IMR-90 (cell line): ENCODE measurements around the gene ZNF607. TPM values are rescaled to one million over a fixed set of nuclear protein-coding genes. Genes with fewer than 3 reads are reported as not detected.
"Not testable (repeated sequence)": the region's sequence is repeated elsewhere in the genome, so short reads cannot be mapped to it uniquely, and the experiment has no call there.

ENCODE experiments used
- ATAC-seq: fragments of 200-7000 bp; cut with Tn5 transposase; 2 replicates; pipeline ENCODE4 v1.9.1; 2020; ENCODE audit warnings: low read depth, mild to moderate bottlenecking, moderate library complexity
- BruUV-seq: library from RNA; stranded (reverse); fragments of 400-500 nt; replicated peaks from 2 replicates; lab custom pipeline; 2021; lab: Mats Ljungman, UMichigan
- CTCF ChIA-PET: fragments of 300-600 bp; formaldehyde crosslinking; extraction: SDS; loops from one replicate; lab custom pipeline; 2021; ENCODE audit warnings: antibody characterized with exemption; lab: Yijun Ruan, JAX
- POLR2A ChIA-PET: fragments of 300-600 bp; sonication (Branson Sonifier 250); formaldehyde crosslinking; loops from one replicate; lab custom pipeline; 2022; ENCODE audit warnings: antibody characterized with exemption; ENCODE audit not compliant: unreplicated experiment; lab: Charles Lee
- DNase-seq: peaks from one replicate; pipeline ENCODE4 v3.0.0; 2013
- H2AFZ ChIP-seq: replicated peaks from 2 replicates; pipeline ENCODE3; 2013; ENCODE audit warnings: low read length, mild to moderate bottlenecking; ENCODE audit not compliant: poor library complexity
- H2AK5ac ChIP-seq: 2 replicates; pipeline ENCODE4 v1.6.1; 2013; ENCODE audit warnings: low read depth, low read length, inconsistent platforms
- H2AK9ac ChIP-seq: replicated peaks from 2 replicates; pipeline ENCODE3; 2013; ENCODE audit warnings: mild to moderate bottlenecking, low read depth, low read length, moderate library complexity; ENCODE audit not compliant: poor library complexity
- H2BK120ac ChIP-seq: 2 replicates; pipeline ENCODE4 v1.6.1; 2013; ENCODE audit warnings: low read depth, low read length, inconsistent platforms
- H2BK15ac ChIP-seq: 3 replicates; pipeline ENCODE4 v1.6.1; 2013; ENCODE audit warnings: low read depth, low read length, inconsistent platforms
- H2BK20ac ChIP-seq: 2 replicates; pipeline ENCODE4 v1.6.1; 2013; ENCODE audit warnings: low read depth, mild to moderate bottlenecking, inconsistent platforms, low read length, moderate library complexity
- H2BK5ac ChIP-seq: 2 replicates; pipeline ENCODE4 v1.6.1; 2013; ENCODE audit warnings: mild to moderate bottlenecking, low read depth, low read length, inconsistent platforms; ENCODE audit not compliant: poor library complexity, severe bottlenecking
- H3K14ac ChIP-seq: replicated peaks from 2 replicates; pipeline ENCODE4 v1.6.1; 2013; ENCODE audit warnings: low read depth, low read length, inconsistent platforms
- H3K18ac ChIP-seq: 2 replicates; pipeline ENCODE4 v1.6.1; 2013; ENCODE audit warnings: low read depth, low read length, control low read depth
- H3K23ac ChIP-seq: 2 replicates; pipeline ENCODE4 v1.6.1; 2013; ENCODE audit warnings: low read depth, low read length, inconsistent platforms
- H3K27ac ChIP-seq: 2 replicates; pipeline ENCODE4 v1.5.1; 2013; ENCODE audit warnings: mild to moderate bottlenecking, control low read depth, low read length; ENCODE audit not compliant: insufficient read depth
- H3K27me3 ChIP-seq: 2 replicates; pipeline ENCODE4 v1.6.1; 2013; ENCODE audit warnings: low read length; ENCODE audit not compliant: control insufficient read depth, insufficient read depth
- H3K36me3 ChIP-seq: 2 replicates; pipeline ENCODE4 v1.6.1; 2013; ENCODE audit warnings: low read length, mixed read lengths; ENCODE audit not compliant: control insufficient read depth, insufficient read depth
- H3K4ac ChIP-seq: 2 replicates; pipeline ENCODE4 v1.6.1; 2013; ENCODE audit warnings: low read depth, low read length, inconsistent platforms
- H3K4me1 ChIP-seq: 2 replicates; pipeline ENCODE4 v1.6.1; 2013; ENCODE audit warnings: low read length, mixed read lengths; ENCODE audit not compliant: control insufficient read depth, insufficient read depth
- H3K4me2 ChIP-seq: 2 replicates; pipeline ENCODE4 v1.6.1; 2013; ENCODE audit warnings: low read depth, mild to moderate bottlenecking, control low read depth, low read length, moderate library complexity
- H3K4me3 ChIP-seq: 2 replicates; pipeline ENCODE4 v1.5.1; 2013; ENCODE audit warnings: low read depth, mild to moderate bottlenecking, control low read depth, low read length, moderate library complexity; ENCODE audit not compliant: insufficient read depth
- H3K56ac ChIP-seq: 2 replicates; pipeline ENCODE4 v1.6.1; 2013; ENCODE audit warnings: low read length, inconsistent platforms; ENCODE audit not compliant: insufficient read depth; ENCODE audit errors: extremely low read depth
- H3K79me1 ChIP-seq, 2 experiments: 2 replicates each; pipeline ENCODE4 v1.6.1; 2013; ENCODE audit warnings: low read length in 2 of 2, inconsistent platforms in 1 of 2, low read depth in 1 of 2
- H3K9ac ChIP-seq: 2 replicates; pipeline ENCODE4 v1.6.1; 2013; ENCODE audit warnings: low read depth, low read length, control low read depth
- H3K9me1 ChIP-seq: 2 replicates; pipeline ENCODE4 v1.6.1; 2013; ENCODE audit warnings: low read length, inconsistent platforms; ENCODE audit not compliant: insufficient read depth
- H3K9me3 ChIP-seq: 2 replicates; pipeline ENCODE4 v1.6.1; 2013; ENCODE audit warnings: low read length; ENCODE audit not compliant: control insufficient read depth, insufficient read depth
- H4K20me1 ChIP-seq: 2 replicates; pipeline ENCODE4 v1.6.1; 2013; ENCODE audit warnings: low read length, inconsistent platforms; ENCODE audit not compliant: insufficient read depth
- H4K5ac ChIP-seq: 2 replicates; pipeline ENCODE4 v1.6.1; 2013; ENCODE audit warnings: mild to moderate bottlenecking, low read depth, low read length, control low read depth
- H4K8ac ChIP-seq, 2 experiments: 2 replicates each; pipeline ENCODE4 v1.6.1; 2013; ENCODE audit warnings: low read depth in 2 of 2, low read length in 2 of 2, control low read depth in 1 of 2, inconsistent platforms in 1 of 2
- H4K91ac ChIP-seq: 2 replicates; pipeline ENCODE4 v1.6.1; 2013; ENCODE audit warnings: low read depth, low read length, inconsistent platforms; ENCODE audit not compliant: insufficient read depth
- BHLHE40 ChIP-seq: fragments of 150-350 bp; IDR thresholded peaks from 2 replicates; pipeline ENCODE4 v1.6.1; 2016; ENCODE audit warnings: mild to moderate bottlenecking, low read depth, low read length
- CEBPB ChIP-seq: IDR thresholded peaks from 2 replicates; pipeline ENCODE4 v1.6.1; 2012; ENCODE audit warnings: low read depth, low read length, improper control_type of control experiment
- FOS ChIP-seq: fragments of 150-350 bp; IDR thresholded peaks from 2 replicates; pipeline ENCODE4 v1.6.1; 2016; ENCODE audit warnings: low read depth, low read length
- MXI1 ChIP-seq: IDR thresholded peaks from 2 replicates; pipeline ENCODE4 v1.6.1; 2012; ENCODE audit warnings: low read depth, mild to moderate bottlenecking, low read length, moderate library complexity, borderline replicate concordance
- RAD21 ChIP-seq: IDR thresholded peaks from 2 replicates; pipeline ENCODE4 v1.6.1; 2012; ENCODE audit warnings: low read length, improper control_type of control experiment
- RFX5 ChIP-seq: IDR thresholded peaks from 2 replicates; pipeline ENCODE4 v1.8.0; 2012; ENCODE audit warnings: low read depth, mild to moderate bottlenecking, low read length, moderate library complexity
- SMC3 ChIP-seq: fragments of 150-350 bp; IDR thresholded peaks from 2 replicates; pipeline ENCODE4 v1.6.1; 2016; ENCODE audit warnings: low read depth, mild to moderate bottlenecking, antibody characterized with exemption, low read length, moderate library complexity
- whole genome bisulfite sequencing, 2 experiments: methylation state at CpG; one replicate each; pipeline versions ENCODE4 v1.1.5 to v1.1.7; 2013; ENCODE audit warnings: missing lambda C conversion rate in 2 of 2; ENCODE audit not compliant: insufficient read length in 1 of 2; ENCODE audit errors: extremely low coverage in 2 of 2; 5-methylcytosine and 5-hydroxymethylcytosine counted together
- dilution Hi-C: fragments of 300-500 bp; cut with HindIII; formaldehyde crosslinking; loops from one replicate; pipeline ENCODE4 v1.14.3; 2018; ENCODE audit warnings: low sequenced_read_pairs; ENCODE audit not compliant: unreplicated experiment
- in situ Hi-C: fragments of 300-500 bp; cut with MboI; formaldehyde crosslinking; loops from 3 replicates; pipeline ENCODE4 v1.14.3; 2019; ENCODE audit warnings: low sequenced_read_pairs, inconsistent platforms, mixed read lengths
- intact Hi-C: fragments of 100-400 bp; cut with micrococcal nuclease; formaldehyde crosslinking; loops from 2 replicates; pipeline ENCODE4 v1.10.0; 2022
- polyA plus RNA-seq, 3 experiments: library from polyadenylated mRNA; depleted of rRNA; stranded (reverse); fragments of >200 nt; gene quantifications; 2 replicates each; pipeline ENCODE4 v1.2.3, GENCODE V29; 2012; ENCODE audit warnings: low replicate concordance in 1 of 3
- total RNA-seq: library from RNA; depleted of rRNA; stranded (reverse); fragments of >200 nt; gene quantifications from 2 replicates; pipeline ENCODE4 v1.2.3, GENCODE V29; 2012
- TF ChIP-seq, protein P1 (sequence below): fragments of 150-350 bp; IDR thresholded peaks from 2 replicates; pipeline ENCODE4 v1.6.1; 2016; ENCODE audit warnings: low read depth, mild to moderate bottlenecking, low read length, moderate library complexity, borderline replicate concordance

Gene ZNF607
- total and polyA plus RNA-seq, 2 of the 4 experiments (the other 2 are of a cell fraction), result 1.2 to 2.7 TPM

DNA sequence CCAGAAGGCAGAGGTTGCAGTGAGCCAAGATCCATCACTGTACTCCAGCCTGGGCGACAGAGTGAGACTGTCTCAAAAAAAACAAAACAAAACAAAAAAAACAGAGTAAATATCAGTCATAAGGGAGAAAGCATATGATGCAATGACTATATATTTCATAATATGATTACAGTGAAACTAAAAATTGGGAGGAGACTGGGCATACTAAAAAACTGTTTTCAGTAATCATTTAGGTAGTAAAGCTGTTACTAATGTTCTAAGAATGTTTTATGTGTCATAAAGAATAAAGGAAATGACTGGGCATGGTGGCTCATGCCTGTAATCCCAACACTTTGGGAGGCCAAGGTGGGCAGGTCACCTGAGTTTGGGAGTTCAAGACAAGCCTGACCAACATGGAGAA lies 43.9 kb upstream of the ZNF607 start:
- H4K20me1 ChIP-seq, result no peaks in the 10 kb centered on the region
- CTCF ChIA-PET, result no interaction called here
- H3K79me1 ChIP-seq, result no peaks in the 10 kb centered on the region
- H3K9me1 ChIP-seq, result no peaks in the 10 kb centered on the region
- no peak overlapping the region for H3K9ac ChIP-seq
- no peak overlapping the region for H3K18ac ChIP-seq
- H3K36me3 ChIP-seq, result peaks cover 3% of the 10 kb centered on the region
- TF ChIP-seq, protein P1, sequence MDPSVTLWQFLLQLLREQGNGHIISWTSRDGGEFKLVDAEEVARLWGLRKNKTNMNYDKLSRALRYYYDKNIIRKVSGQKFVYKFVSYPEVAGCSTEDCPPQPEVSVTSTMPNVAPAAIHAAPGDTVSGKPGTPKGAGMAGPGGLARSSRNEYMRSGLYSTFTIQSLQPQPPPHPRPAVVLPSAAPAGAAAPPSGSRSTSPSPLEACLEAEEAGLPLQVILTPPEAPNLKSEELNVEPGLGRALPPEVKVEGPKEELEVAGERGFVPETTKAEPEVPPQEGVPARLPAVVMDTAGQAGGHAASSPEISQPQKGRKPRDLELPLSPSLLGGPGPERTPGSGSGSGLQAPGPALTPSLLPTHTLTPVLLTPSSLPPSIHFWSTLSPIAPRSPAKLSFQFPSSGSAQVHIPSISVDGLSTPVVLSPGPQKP, result no peak
- TF ChIP-seq RFX5 (no peak), CEBPB (peak; percentile 69; the same call in 1 of the 2 replicates), BHLHE40 (no peak), RAD21 (no peak), SMC3 (no peak), MXI1 (no peak), FOS (no peak)
- ATAC-seq, result no peak
- H2BK20ac ChIP-seq, result no peak overlapping the region
- no peak overlapping the region for H3K23ac ChIP-seq
- no peak overlapping the region for H3K4ac ChIP-seq
- H3K4me2 ChIP-seq, result no peak overlapping the region
- H3K27ac ChIP-seq, result no peak overlapping the region
- WGBS, 2 experiments, result no CpG with 5 or more reads among the region's 1 CpG
- no peak overlapping the region for H2AFZ ChIP-seq
- DNase-seq, result peak; percentile 33
- POLR2A ChIA-PET, result no interaction called here
- BruUV-seq, result no TSS peak
- dilution Hi-C loops (no loop called here), intact Hi-C loops (loop anchor here (2.0 kb wide), 1 partner anchor 13 kb away; no protein-coding TSS in a partner anchor), in situ Hi-C loops (no loop called here)
- no peak overlapping the region for H2BK15ac ChIP-seq
- H2BK120ac ChIP-seq, result no peak overlapping the region
- H3K14ac ChIP-seq, result no peak overlapping the region
- H4K5ac ChIP-seq, result no peak overlapping the region
- no peak overlapping the region for H2BK5ac ChIP-seq
- no peaks in the 10 kb centered on the region for H3K27me3 ChIP-seq
- H2AK5ac ChIP-seq, result no peak overlapping the region
- H3K4me1 ChIP-seq, result no peaks in the 10 kb centered on the region
- H4K8ac ChIP-seq, result no peak overlapping the region
- no peak overlapping the region for H3K4me3 ChIP-seq
- no peaks in the 10 kb centered on the region; the same call in 1 of the 2 replicates for H3K9me3 ChIP-seq
- H4K91ac ChIP-seq, result no peak overlapping the region
- no peak overlapping the region for H3K56ac ChIP-seq
- H2AK9ac ChIP-seq, result no peak overlapping the region

DNA sequence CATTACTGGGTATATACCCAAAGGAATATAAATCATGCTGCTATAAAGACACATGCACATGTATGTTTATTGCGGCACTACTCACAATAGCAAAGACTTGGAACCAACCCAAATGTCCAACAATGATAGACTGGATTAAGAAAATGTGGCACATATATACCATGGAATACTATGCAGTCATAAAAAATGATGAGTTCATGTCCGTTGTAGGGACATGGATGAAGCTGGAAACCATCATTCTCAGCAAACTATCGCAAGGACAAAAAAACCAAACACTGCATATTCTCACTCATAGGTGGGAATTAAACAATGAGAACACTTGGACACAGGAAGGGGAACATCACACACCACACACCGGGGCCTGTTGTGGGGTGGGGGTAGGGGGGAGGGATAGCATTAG lies 38.1 kb upstream of the ZNF607 start:
- H3K27me3 ChIP-seq, H2BK20ac ChIP-seq, DNase-seq, in situ Hi-C loops, H3K4me3 ChIP-seq, H3K4ac ChIP-seq, ATAC-seq, H2BK120ac ChIP-seq, H4K91ac ChIP-seq, H3K4me1 ChIP-seq, H3K9ac ChIP-seq, POLR2A ChIA-PET, H2AK5ac ChIP-seq, H4K5ac ChIP-seq, H3K4me2 ChIP-seq, H3K36me3 ChIP-seq, BruUV-seq, H2AK9ac ChIP-seq, H4K20me1 ChIP-seq, H3K23ac ChIP-seq, dilution Hi-C loops, H3K9me3 ChIP-seq, H3K79me1 ChIP-seq, H3K27ac ChIP-seq, H3K56ac ChIP-seq, CTCF ChIA-PET, H2BK5ac ChIP-seq, H2BK15ac ChIP-seq, H3K18ac ChIP-seq, H3K9me1 ChIP-seq, H4K8ac ChIP-seq, intact Hi-C loops, H3K14ac ChIP-seq, H2AFZ ChIP-seq: not testable (repeated sequence)
- WGBS, 2 experiments, result no CpG with 5 or more reads among the region's 4 CpGs
